Activated CD4-positive, alpha-beta memory T cell treated with anti-CD3 and anti-CD28 coated beads for 36 hours (primary cell): ENCODE data around the gene C11orf86. TPM values are rescaled to one million over a fixed set of nuclear protein-coding genes. Genes with fewer than 3 reads are reported as not detected.

Experiments
- CTCF ChIA-PET: fragments of 350-600 bp; sonication (Branson Sonifier 250); formaldehyde crosslinking; loops from one replicate; lab custom pipeline; 2021; ENCODE audit warnings: antibody characterized with exemption, inconsistent platforms; lab: Charles Lee
- POLR2A ChIA-PET: fragments of 350-600 bp; sonication (Branson Sonifier 250); formaldehyde crosslinking; loops from one replicate; lab custom pipeline; 2021; ENCODE audit warnings: antibody characterized with exemption; lab: Charles Lee
- DNase-seq: peaks from one replicate; pipeline ENCODE4 v3.0.0-alpha.2; 2020
- H3K27ac Mint-ChIP-seq: one replicate; pipeline ENCODE4 v1.8.0; 2021; ENCODE audit warnings: mixed read lengths
- H3K27me3 Mint-ChIP-seq: one replicate; pipeline ENCODE4 v1.8.0; 2021; ENCODE audit warnings: mixed read lengths
- H3K36me3 Mint-ChIP-seq: one replicate; pipeline ENCODE4 v1.8.0; 2021; ENCODE audit warnings: mixed read lengths
- H3K4me1 Mint-ChIP-seq: one replicate; pipeline ENCODE4 v1.8.0; 2021; ENCODE audit warnings: low read depth, mixed read lengths
- H3K4me3 Mint-ChIP-seq: one replicate; pipeline ENCODE4 v1.8.0; 2021; ENCODE audit warnings: mild to moderate bottlenecking, mixed read lengths
- H3K9me3 Mint-ChIP-seq: one replicate; pipeline ENCODE4 v1.8.0; 2021; ENCODE audit warnings: mixed read lengths
- intact Hi-C: fragments of 100-400 bp; cut with micrococcal nuclease; formaldehyde crosslinking; loops from one replicate; pipeline ENCODE4 v1.15.1; 2023
- microRNA-seq: library from miRNA; unstranded; fragments of <30 nt; microRNA quantifications from one replicate; pipeline ENCODE4 v1.2.0, GENCODE V29; 2022; ENCODE audit warnings: borderline number of aligned reads, borderline microRNAs expressed, borderline replicate concordance
- total RNA-seq, 2 experiments: library from RNA; stranded (reverse); gene quantifications; one replicate each; pipeline ENCODE4 v1.2.3, GENCODE V29; 2021

C11orf86 gene
- total RNA-seq, 2 experiments from 2014 or later = not detected

GRCh38 chr11:67022341-67022933 is 47.3 kb downstream of the C11orf86 start:
- ChIA-PET CTCF (interaction anchor here (0.6 to 2.5 kb wide), 3 partner anchors 11 to 227 kb away, joined by 3 to 7 read pairs (median 3); no protein-coding TSS in a partner anchor), POLR2A (no interaction called here)
- H3K4me1 Mint-ChIP-seq = peaks cover 33% of the 10 kb centered on the region
- DNase-seq = no peak
- peaks cover 34% of the 10 kb centered on the region for H3K27me3 Mint-ChIP-seq
- no peaks in the 10 kb centered on the region for H3K36me3 Mint-ChIP-seq
- H3K4me3 Mint-ChIP-seq = peak overlapping the region; percentile 8
- no peak overlapping the region for H3K27ac Mint-ChIP-seq
- peaks cover 4% of the 10 kb centered on the region for H3K9me3 Mint-ChIP-seq
- intact Hi-C loops = no loop called here

GRCh38 chr11:67022961-67023956 is 48.2 kb downstream of the C11orf86 start, which contains the start of gene SYT12:
TSS of gene SYT12 (plus strand) at chr11:67023134. CDS start at chr11:67030145, 7,011 bp downstream.
- H3K27ac Mint-ChIP-seq = no peak within 1 kb of the TSS
- intact Hi-C loops = no loop called here
- peak; percentile 29 for DNase-seq

GRCh38 chr11:67023957-67024353 is 48.9 kb downstream of the C11orf86 start:
- Mint-ChIP-seq H3K9me3 (peaks cover under 1% of the 10 kb centered on the region), H3K27ac (no peak overlapping the region), H3K36me3 (no peaks in the 10 kb centered on the region), H3K4me3 (no peak overlapping the region), H3K27me3 (peaks cover 35% of the 10 kb centered on the region), H3K4me1 (peaks cover 33% of the 10 kb centered on the region)
- no peak for DNase-seq
- CTCF ChIA-PET = interaction anchor here (1.4 kb wide), 1 partner anchor 9 kb away, joined by 3 read pairs; no protein-coding TSS in a partner anchor
- POLR2A ChIA-PET = no interaction called here
- intact Hi-C loops = no loop called here

More at GRCh38 chr11:67022961-67023956, 48.2 kb downstream of the C11orf86 start, which contains the start of gene SYT12:
- Mint-ChIP-seq H3K27me3 (peaks cover 34% of the 10 kb centered on the region), H3K36me3 (no peaks in the 10 kb centered on the region), H3K9me3 (peaks cover 4% of the 10 kb centered on the region), H3K4me3 (peak within 1 kb of the TSS; percentile 10), H3K4me1 (peaks cover 33% of the 10 kb centered on the region)
- POLR2A ChIA-PET = no interaction called here
- CTCF ChIA-PET = interaction anchor here (1.4 to 2.5 kb wide), 2 partner anchors 10 to 181 kb away, joined by 3 to 7 read pairs; no protein-coding TSS in a partner anchor

- H3K27ac Mint-ChIP-seq = peak overlapping the region; percentile 60
- no peaks in the 10 kb centered on the region for H3K36me3 Mint-ChIP-seq
- DNase-seq = peak; percentile 82
- H3K4me1 Mint-ChIP-seq = peaks cover 33% of the 10 kb centered on the region
- intact Hi-C loops = no loop called here
- ChIA-PET CTCF (no interaction called here), POLR2A (no interaction called here)
- H3K4me3 Mint-ChIP-seq = peak overlapping the region; percentile 49
- no peaks in the 10 kb centered on the region for H3K9me3 Mint-ChIP-seq
- H3K27me3 Mint-ChIP-seq = peaks cover 35% of the 10 kb centered on the region
These were observed 49.3 kb downstream of the C11orf86 start for GRCh38 chr11:67024410-67024809.

- H3K27me3 Mint-ChIP-seq = peaks cover 35% of the 10 kb centered on the region
- ChIA-PET POLR2A (no interaction called here), CTCF (interaction anchor here (0.8 kb wide), 1 partner anchor 9 kb away, joined by 3 read pairs; no protein-coding TSS in a partner anchor)
- intact Hi-C loops = no loop called here
- H3K9me3 Mint-ChIP-seq = no peaks in the 10 kb centered on the region
- H3K36me3 Mint-ChIP-seq = no peaks in the 10 kb centered on the region
- peak overlapping the region; percentile 18 for H3K27ac Mint-ChIP-seq
- no peak for DNase-seq
- peaks cover 33% of the 10 kb centered on the region for H3K4me1 Mint-ChIP-seq
- H3K4me3 Mint-ChIP-seq = no peak overlapping the region
These were observed 49.9 kb downstream of the C11orf86 start for GRCh38 chr11:67024966-67025365.

- Mint-ChIP-seq H3K4me3 (no peak overlapping the region), H3K9me3 (no peaks in the 10 kb centered on the region), H3K27me3 (peaks cover 37% of the 10 kb centered on the region), H3K27ac (no peak overlapping the region), H3K4me1 (peaks cover 33% of the 10 kb centered on the region), H3K36me3 (no peaks in the 10 kb centered on the region)
- ChIA-PET POLR2A (no interaction called here), CTCF (interaction anchor here (0.8 to 1.6 kb wide), 3 partner anchors 13 to 46 kb away, joined by 3 to 4 read pairs (median 3); no protein-coding TSS in a partner anchor)
- intact Hi-C loops = no loop called here
- DNase-seq = no peak
These were observed 50.6 kb downstream of the C11orf86 start for GRCh38 chr11:67025750-67026149.

Small RNAs within 50 kb of the gene (microRNA-seq; reads per million reads assigned to microRNA genes)
- gene MIR3163 = not detected

Other genes with a start within 250 kb of the C11orf86 start
- gene SPTBN2, start 246.1 kb upstream of the C11orf86 start, total RNA-seq = 1 to 10 TPM; 1.3 to 1.5 TPM
- 10 to 100 TPM; 22.5 to 24.4 TPM for gene RCE1, start 131.9 kb upstream of the C11orf86 start, total RNA-seq
- gene LRFN4, start 118.2 kb upstream of the C11orf86 start, total RNA-seq = 10 to 100 TPM; 24.6 to 29.8 TPM
- 10 to 100 TPM; 13.1 to 15.3 TPM for gene PC, start 16.9 kb upstream of the C11orf86 start, total RNA-seq
- not detected for gene SYT12, start 47.8 kb downstream of the C11orf86 start, total RNA-seq
- gene RHOD, start 81.5 kb downstream of the C11orf86 start, total RNA-seq = under 1 TPM; 0.57 to 0.87 TPM
- 10 to 100 TPM; 65.1 to 69.6 TPM for gene KDM2A, start 144.0 kb downstream of the C11orf86 start, total RNA-seq